ENCODE results near the gene ATG13. TPM values are rescaled to one million over a fixed set of nuclear protein-coding genes. Genes with fewer than 3 reads are reported as not detected.

ATG13 gene
- total RNA-seq, 1 experiment from 2014 or later, result 69.2 TPM

- no TSS peak for BruUV-seq (replicated peaks)
- ATAC-seq, result no peak
- DNase-seq (ENCODE audit: low read depth, low spot score), result no peak
- TF ChIP-seq, protein P1, sequence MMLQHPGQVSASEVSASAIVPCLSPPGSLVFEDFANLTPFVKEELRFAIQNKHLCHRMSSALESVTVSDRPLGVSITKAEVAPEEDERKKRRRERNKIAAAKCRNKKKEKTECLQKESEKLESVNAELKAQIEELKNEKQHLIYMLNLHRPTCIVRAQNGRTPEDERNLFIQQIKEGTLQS (IDR thresholded peaks at IDR 0.05), result no peak
- TF ChIP-seq ZFX (IDR thresholded peaks at IDR 0.05) (no peak), ELF1 (IDR thresholded peaks at IDR 0.05; ENCODE audit: borderline replicate concordance, low read depth) (no peak), EZH2phosphoT487 (IDR thresholded peaks at IDR 0.05; ENCODE audit: borderline replicate concordance) (no peak), EZH2 (IDR thresholded peaks at IDR 0.05) (no peak), POLR2AphosphoS5 (IDR thresholded peaks at IDR 0.05; ENCODE audit: low read depth, low read length) (no peak), RAD21 (IDR thresholded peaks at IDR 0.05; ENCODE audit: low read depth) (no peak), POLR2A (IDR thresholded peaks at IDR 0.05; ENCODE audit: borderline replicate concordance, extremely low read depth, insufficient read depth, insufficient read length) (no peak), SP1 (IDR thresholded peaks at IDR 0.05; ENCODE audit: low read depth) (no peak), SRF (IDR thresholded peaks at IDR 0.05; ENCODE audit: low read depth) (no peak), CBX3 (IDR thresholded peaks at IDR 0.05; ENCODE audit: low read depth) (no peak), SIN3A (IDR thresholded peaks at IDR 0.05; ENCODE audit: low read depth) (no peak), EGR1 (IDR thresholded peaks at IDR 0.05; ENCODE audit: low read depth) (no peak)
- TF ChIP-seq, protein P2, sequence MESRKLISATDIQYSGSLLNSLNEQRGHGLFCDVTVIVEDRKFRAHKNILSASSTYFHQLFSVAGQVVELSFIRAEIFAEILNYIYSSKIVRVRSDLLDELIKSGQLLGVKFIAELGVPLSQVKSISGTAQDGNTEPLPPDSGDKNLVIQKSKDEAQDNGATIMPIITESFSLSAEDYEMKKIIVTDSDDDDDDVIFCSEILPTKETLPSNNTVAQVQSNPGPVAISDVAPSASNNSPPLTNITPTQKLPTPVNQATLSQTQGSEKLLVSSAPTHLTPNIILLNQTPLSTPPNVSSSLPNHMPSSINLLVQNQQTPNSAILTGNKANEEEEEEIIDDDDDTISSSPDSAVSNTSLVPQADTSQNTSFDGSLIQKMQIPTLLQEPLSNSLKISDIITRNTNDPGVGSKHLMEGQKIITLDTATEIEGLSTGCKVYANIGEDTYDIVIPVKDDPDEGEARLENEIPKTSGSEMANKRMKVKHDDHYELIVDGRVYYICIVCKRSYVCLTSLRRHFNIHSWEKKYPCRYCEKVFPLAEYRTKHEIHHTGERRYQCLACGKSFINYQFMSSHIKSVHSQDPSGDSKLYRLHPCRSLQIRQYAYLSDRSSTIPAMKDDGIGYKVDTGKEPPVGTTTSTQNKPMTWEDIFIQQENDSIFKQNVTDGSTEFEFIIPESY (IDR thresholded peaks at IDR 0.05; ENCODE audit: extremely low read depth, insufficient replicate concordance, low read length), result no peak
- TF ChIP-seq, protein P3, sequence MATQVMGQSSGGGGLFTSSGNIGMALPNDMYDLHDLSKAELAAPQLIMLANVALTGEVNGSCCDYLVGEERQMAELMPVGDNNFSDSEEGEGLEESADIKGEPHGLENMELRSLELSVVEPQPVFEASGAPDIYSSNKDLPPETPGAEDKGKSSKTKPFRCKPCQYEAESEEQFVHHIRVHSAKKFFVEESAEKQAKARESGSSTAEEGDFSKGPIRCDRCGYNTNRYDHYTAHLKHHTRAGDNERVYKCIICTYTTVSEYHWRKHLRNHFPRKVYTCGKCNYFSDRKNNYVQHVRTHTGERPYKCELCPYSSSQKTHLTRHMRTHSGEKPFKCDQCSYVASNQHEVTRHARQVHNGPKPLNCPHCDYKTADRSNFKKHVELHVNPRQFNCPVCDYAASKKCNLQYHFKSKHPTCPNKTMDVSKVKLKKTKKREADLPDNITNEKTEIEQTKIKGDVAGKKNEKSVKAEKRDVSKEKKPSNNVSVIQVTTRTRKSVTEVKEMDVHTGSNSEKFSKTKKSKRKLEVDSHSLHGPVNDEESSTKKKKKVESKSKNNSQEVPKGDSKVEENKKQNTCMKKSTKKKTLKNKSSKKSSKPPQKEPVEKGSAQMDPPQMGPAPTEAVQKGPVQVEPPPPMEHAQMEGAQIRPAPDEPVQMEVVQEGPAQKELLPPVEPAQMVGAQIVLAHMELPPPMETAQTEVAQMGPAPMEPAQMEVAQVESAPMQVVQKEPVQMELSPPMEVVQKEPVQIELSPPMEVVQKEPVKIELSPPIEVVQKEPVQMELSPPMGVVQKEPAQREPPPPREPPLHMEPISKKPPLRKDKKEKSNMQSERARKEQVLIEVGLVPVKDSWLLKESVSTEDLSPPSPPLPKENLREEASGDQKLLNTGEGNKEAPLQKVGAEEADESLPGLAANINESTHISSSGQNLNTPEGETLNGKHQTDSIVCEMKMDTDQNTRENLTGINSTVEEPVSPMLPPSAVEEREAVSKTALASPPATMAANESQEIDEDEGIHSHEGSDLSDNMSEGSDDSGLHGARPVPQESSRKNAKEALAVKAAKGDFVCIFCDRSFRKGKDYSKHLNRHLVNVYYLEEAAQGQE (IDR thresholded peaks at IDR 0.05; ENCODE audit: low read depth), result no peak
- TF ChIP-seq, protein P4, sequence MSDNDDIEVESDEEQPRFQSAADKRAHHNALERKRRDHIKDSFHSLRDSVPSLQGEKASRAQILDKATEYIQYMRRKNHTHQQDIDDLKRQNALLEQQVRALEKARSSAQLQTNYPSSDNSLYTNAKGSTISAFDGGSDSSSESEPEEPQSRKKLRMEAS (IDR thresholded peaks at IDR 0.05), result no peak
- no peak overlapping the region for H2AFZ ChIP-seq (ENCODE audit: low read depth, low read length, poor library complexity, severe bottlenecking)
- no peaks in the 10 kb centered on the region for H3K79me2 ChIP-seq (ENCODE audit: insufficient read depth, low read length)
- no peaks in the 10 kb centered on the region for H3K4me1 ChIP-seq (ENCODE audit: control insufficient read depth in 1 of 2, insufficient read depth in 2 of 2, low read length in 2 of 2)
- ChIA-PET POLR2A (no interaction called here), CTCF (interaction anchor here (1.2 kb wide), 1 partner anchor 45 kb away, joined by 3 read pairs; no protein-coding TSS in a partner anchor), RAD21 (ENCODE audit: low non-redundant PET in 1 of 2, low total read pairs in 2 of 2, uncharacterized antibody in 2 of 2, unreplicated experiment in 2 of 2) (no interaction called here)
- no peak overlapping the region for H3K27ac ChIP-seq (ENCODE audit: low read depth, low read length)
- H3K27me3 ChIP-seq (ENCODE audit: insufficient read depth, low read length), result no peaks in the 10 kb centered on the region
- H3K4me2 ChIP-seq (ENCODE audit: low read length), result no peak overlapping the region
- H3K36me3 ChIP-seq (ENCODE audit: control insufficient read depth in 1 of 2, insufficient read depth in 2 of 2, low read length in 2 of 2), result peaks cover 4 to 7% of the 10 kb centered on the region in 2 experiments; a peak in 2 of 4 replicates
- intact Hi-C loops (cut with micrococcal nuclease), result no loop called here
- no peak overlapping the region for H3K4me3 ChIP-seq (replicated peaks in 1 of 2; ENCODE audit: low read depth in 1 of 2, low read length in 2 of 2)
- no peaks in the 10 kb centered on the region for H3K9me3 ChIP-seq (ENCODE audit: control insufficient read depth in 1 of 2, insufficient read depth in 1 of 2, low read depth in 1 of 2, low read length in 2 of 2)
- H3K9me2 ChIP-seq (ENCODE audit: insufficient read depth), result no peaks in the 10 kb centered on the region
- H4K20me1 ChIP-seq (ENCODE audit: insufficient read depth), result no peaks in the 10 kb centered on the region
- H3K9ac ChIP-seq (ENCODE audit: low read length), result no peak overlapping the region
Observed at GRCh38 chr11:46663277-46663940, 46.1 kb downstream of the ATG13 start.
